ENCODE results near the gene MIAT.
A peak's percentile ranks its signal among the peaks of the same experiment; 100 is the strongest.

DNA sequence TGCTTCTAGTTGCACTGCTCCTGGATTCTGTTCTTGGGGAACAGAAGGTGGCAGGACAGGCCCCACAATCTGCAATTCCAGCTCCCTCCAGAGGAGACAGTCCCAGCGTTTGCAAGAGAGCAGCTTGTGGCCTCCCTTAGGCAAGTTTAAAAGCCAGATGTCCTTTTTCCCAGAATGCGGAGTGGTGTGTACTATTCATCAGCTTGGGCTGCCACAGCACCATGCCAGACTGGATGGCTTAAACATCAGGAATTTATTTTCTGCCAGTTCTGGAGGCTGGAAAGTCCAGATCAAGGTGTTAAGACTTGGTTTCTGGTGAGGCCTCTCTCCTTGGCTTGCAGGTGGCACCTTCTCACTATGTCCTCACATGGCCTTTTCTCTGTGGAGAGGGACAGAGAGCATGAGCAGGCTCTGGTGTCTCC is 11.7 kb downstream of the MIAT start:
- TF ChIP-seq, protein P1, sequence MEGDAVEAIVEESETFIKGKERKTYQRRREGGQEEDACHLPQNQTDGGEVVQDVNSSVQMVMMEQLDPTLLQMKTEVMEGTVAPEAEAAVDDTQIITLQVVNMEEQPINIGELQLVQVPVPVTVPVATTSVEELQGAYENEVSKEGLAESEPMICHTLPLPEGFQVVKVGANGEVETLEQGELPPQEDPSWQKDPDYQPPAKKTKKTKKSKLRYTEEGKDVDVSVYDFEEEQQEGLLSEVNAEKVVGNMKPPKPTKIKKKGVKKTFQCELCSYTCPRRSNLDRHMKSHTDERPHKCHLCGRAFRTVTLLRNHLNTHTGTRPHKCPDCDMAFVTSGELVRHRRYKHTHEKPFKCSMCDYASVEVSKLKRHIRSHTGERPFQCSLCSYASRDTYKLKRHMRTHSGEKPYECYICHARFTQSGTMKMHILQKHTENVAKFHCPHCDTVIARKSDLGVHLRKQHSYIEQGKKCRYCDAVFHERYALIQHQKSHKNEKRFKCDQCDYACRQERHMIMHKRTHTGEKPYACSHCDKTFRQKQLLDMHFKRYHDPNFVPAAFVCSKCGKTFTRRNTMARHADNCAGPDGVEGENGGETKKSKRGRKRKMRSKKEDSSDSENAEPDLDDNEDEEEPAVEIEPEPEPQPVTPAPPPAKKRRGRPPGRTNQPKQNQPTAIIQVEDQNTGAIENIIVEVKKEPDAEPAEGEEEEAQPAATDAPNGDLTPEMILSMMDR (IDR thresholded peaks at IDR 0.05; ENCODE audit: poor library complexity), result peak; percentile 13
- TF ChIP-seq EZH2 (IDR thresholded peaks at IDR 0.05; ENCODE audit: borderline replicate concordance), result no peak
- TF ChIP-seq EZH2phosphoT487 (IDR thresholded peaks at IDR 0.05; ENCODE audit: low read depth, severe bottlenecking, unreplicated experiment), result no peak
